GM19467 (cell line): ENCODE results near the gene TAS2R60.
"Not testable (repeated sequence)": the region's sequence is repeated elsewhere in the genome, so short reads cannot be mapped to it uniquely, and the experiment has no call there.

Source experiments
- ATAC-seq: cut with Tn5 transposase; IDR thresholded peaks from one replicate; pipeline ENCODE4 v1.9.1; 2021; ENCODE audit warnings: mild to moderate bottlenecking, moderate library complexity; ENCODE audit not compliant: unreplicated experiment

Gene TAS2R60

GRCh38 chr7:143443153-143443552 lies at the start of gene TAS2R60:
Gene TAS2R60, plus strand, starts transcription at chr7:143443453. Its CDS starts 0 bp downstream, at chr7:143443453.
- ATAC-seq, result no peak

GRCh38 chr7:143394068-143394467 lies 49.2 kb upstream of the TAS2R60 start:
- ATAC-seq, result no peak

- no peak for ATAC-seq
Measured at GRCh38 chr7:143394777-143395176, 48.5 kb upstream of the TAS2R60 start.

- no peak for ATAC-seq
Measured at GRCh38 chr7:143395187-143396149, 47.8 kb upstream of the TAS2R60 start.

GRCh38 chr7:143396182-143396581 lies 47.1 kb upstream of the TAS2R60 start:
- no peak for ATAC-seq

- no peak for ATAC-seq
Measured at GRCh38 chr7:143396625-143397556, 46.4 kb upstream of the TAS2R60 start.

- ATAC-seq, result no peak
Measured at GRCh38 chr7:143397710-143398530, 45.3 kb upstream of the TAS2R60 start.

GRCh38 chr7:143398616-143399015 lies 44.6 kb upstream of the TAS2R60 start:
- ATAC-seq, result no peak

GRCh38 chr7:143399151-143399550 lies 44.1 kb upstream of the TAS2R60 start:
- ATAC-seq, result no peak

GRCh38 chr7:143399642-143400041 lies 43.6 kb upstream of the TAS2R60 start:
- ATAC-seq, result no peak

- ATAC-seq, result no peak
Measured at GRCh38 chr7:143401265-143401664, 42.0 kb upstream of the TAS2R60 start.

- not testable (repeated sequence) for ATAC-seq
Measured at GRCh38 chr7:143402233-143402632, 41.0 kb upstream of the TAS2R60 start.

GRCh38 chr7:143405173-143406001 lies 37.9 kb upstream of the TAS2R60 start:
- no peak for ATAC-seq

GRCh38 chr7:143406002-143406357 lies 37.3 kb upstream of the TAS2R60 start:
- ATAC-seq, result no peak

GRCh38 chr7:143407287-143408251 lies 35.7 kb upstream of the TAS2R60 start:
- no peak for ATAC-seq

GRCh38 chr7:143408252-143408685 lies 35.0 kb upstream of the TAS2R60 start:
- no peak for ATAC-seq

GRCh38 chr7:143408686-143409561 lies 34.3 kb upstream of the TAS2R60 start, which contains the start of gene EPHA1:
Gene EPHA1, minus strand, starts transcription at chr7:143408856. Its CDS starts 51 bp downstream, at chr7:143408805.
- no peak for ATAC-seq
